ENCODE data around the gene NOCT. TPM values are rescaled to one million over a fixed set of nuclear protein-coding genes. Genes with fewer than 3 reads are reported as not detected.
"Not testable (repeated sequence)": the region's sequence is repeated elsewhere in the genome, so short reads cannot be mapped to it uniquely, and the experiment has no call there.

Gene NOCT
- total RNA-seq, 3 donors from 2014 or later, result 7.9 to 11.6 (median 10.1) TPM

DNA sequence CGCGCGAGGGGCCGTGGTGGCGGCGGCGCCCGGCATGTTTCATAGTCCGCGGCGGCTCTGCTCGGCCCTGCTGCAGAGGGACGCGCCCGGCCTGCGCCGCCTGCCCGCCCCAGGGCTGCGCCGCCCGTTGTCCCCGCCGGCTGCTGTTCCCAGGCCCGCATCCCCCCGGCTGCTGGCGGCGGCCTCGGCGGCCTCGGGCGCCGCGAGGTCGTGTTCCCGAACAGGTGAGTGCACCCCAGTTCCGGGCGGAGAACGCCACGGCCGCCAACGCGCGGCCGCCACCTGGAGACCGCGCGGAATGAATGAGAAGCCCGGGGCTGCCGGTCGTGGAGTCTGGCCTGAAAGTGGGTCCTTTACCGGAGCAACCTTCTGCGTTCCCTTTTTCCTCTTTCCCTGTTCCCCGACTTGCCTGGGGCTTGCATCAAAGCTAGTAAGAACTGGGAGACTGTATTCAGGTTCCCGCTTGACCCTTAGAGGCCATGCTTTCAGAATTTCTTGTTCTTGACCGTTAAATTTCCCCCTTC is 429 bp downstream of the NOCT start:
- intact Hi-C loops (cut with DNase I, micrococcal nuclease), result no loop called here
- H3K36me3 ChIP-seq (ENCODE audit: low read depth), result no peaks in the 10 kb centered on the region
- DNase-seq (peak in 2 of 3 donors; percentile 56 to 72), ATAC-seq (peak; percentile 21)
- peaks cover 18% of the 10 kb centered on the region for H3K4me1 ChIP-seq (ENCODE audit: low read depth)
- H3K4me3 ChIP-seq, result peak overlapping the region; percentile 75
- TF ChIP-seq, protein P1, sequence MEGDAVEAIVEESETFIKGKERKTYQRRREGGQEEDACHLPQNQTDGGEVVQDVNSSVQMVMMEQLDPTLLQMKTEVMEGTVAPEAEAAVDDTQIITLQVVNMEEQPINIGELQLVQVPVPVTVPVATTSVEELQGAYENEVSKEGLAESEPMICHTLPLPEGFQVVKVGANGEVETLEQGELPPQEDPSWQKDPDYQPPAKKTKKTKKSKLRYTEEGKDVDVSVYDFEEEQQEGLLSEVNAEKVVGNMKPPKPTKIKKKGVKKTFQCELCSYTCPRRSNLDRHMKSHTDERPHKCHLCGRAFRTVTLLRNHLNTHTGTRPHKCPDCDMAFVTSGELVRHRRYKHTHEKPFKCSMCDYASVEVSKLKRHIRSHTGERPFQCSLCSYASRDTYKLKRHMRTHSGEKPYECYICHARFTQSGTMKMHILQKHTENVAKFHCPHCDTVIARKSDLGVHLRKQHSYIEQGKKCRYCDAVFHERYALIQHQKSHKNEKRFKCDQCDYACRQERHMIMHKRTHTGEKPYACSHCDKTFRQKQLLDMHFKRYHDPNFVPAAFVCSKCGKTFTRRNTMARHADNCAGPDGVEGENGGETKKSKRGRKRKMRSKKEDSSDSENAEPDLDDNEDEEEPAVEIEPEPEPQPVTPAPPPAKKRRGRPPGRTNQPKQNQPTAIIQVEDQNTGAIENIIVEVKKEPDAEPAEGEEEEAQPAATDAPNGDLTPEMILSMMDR (IDR thresholded peaks at IDR 0.05), result peak; percentile 1
- H3K9me3 ChIP-seq, result no peaks in the 10 kb centered on the region

DNA sequence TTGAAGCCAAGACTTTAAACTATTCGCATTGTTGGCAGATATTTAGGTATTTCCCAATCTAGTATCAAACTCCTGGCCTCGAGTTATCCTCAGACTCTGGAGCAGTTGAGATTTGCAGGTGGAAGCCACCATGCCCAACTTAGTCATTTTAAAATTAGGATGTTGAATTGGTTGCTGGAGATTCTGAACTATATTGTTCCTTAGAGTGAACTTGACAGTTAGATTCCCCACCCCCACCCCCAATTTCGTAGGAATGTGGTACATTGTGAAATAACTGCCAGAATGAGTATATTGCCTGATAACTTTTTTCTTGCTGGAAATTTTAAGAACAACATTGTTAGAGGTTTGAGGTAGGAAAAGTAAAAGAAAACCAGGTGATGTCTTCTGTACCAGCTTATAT is 2.3 kb downstream of the NOCT start:
- H3K36me3 ChIP-seq (ENCODE audit: low read depth), result no peaks in the 10 kb centered on the region
- intact Hi-C loops (cut with DNase I, micrococcal nuclease), result no loop called here
- TF ChIP-seq, protein P1 (IDR thresholded peaks at IDR 0.05), result no peak

DNA sequence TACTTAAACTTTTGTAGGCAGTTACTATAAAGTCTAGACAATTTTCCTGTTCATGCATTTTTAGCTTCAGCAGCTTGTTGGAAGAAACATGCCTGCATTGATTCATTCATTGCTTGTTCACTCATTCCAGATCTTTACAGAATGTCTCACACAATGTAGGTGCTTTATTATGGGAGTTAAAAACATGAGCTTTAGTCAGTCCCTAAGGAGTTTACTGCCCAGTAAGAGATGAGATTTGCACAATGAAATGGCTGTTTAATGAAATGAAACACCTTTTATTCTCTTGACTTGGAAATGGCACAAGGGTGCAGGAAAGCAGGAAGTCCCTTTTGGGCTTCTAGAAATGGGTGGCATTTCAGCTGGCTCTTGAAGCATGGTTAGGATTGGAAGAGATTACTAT is 2.9 kb downstream of the NOCT start:
- intact Hi-C loops (cut with DNase I, micrococcal nuclease), result no loop called here
- TF ChIP-seq, protein P1 (IDR thresholded peaks at IDR 0.05), result no peak
- Histone ChIP-seq H3K4me3 (no peak overlapping the region), H3K9me3 (no peaks in the 10 kb centered on the region), H3K36me3 (ENCODE audit: low read depth) (no peaks in the 10 kb centered on the region), H3K4me1 (ENCODE audit: low read depth) (peaks cover 10% of the 10 kb centered on the region)
- ATAC-seq (no peak), DNase-seq (no peak)

More for the DNA sequence above, 2.3 kb downstream of the NOCT start:
- Histone ChIP-seq H3K4me3 (no peak overlapping the region), H3K4me1 (ENCODE audit: low read depth) (peaks cover 10% of the 10 kb centered on the region), H3K9me3 (no peaks in the 10 kb centered on the region)
- no peak for DNase-seq
- ATAC-seq, result no peak

DNA sequence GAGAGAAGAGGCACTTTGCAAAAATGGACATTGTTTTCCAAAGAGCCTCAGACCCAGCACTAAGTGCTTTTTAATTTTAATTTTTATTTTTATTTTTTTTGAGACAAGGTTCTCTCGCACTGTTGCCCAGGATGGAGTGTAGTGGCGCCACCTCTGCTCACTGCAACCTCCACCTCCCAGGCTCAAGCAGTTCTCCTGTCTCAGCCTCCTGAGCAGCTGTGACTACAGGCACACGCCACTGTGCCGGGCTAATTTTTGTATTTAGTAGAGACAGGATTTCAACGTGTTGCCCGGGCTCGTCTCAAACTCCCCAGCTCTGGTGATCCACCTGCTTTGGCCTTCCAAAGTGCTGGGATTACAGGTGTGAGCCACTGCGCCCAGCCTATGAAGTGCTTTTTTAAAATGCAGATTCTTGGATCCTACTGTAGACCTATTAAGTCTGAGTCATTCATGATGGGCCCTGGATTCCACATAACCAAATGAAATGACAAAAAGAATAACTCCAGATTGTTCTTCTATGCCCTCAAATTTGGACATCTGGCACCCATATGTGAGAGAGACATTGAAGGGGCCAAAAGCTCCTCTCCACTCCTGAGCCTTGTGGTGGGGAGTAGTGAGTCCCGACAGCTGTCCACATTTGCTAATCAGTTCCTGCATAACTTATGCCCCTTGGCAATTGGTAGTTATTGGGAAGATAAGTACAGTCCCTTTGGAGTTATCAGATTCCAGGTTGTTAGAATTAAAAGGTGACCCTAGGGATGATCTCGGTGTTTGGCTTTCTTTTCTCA is 3.6 kb downstream of the NOCT start:
- ATAC-seq (no peak), DNase-seq (no peak)
- Histone ChIP-seq H3K4me1 (ENCODE audit: low read depth) (peaks cover 10% of the 10 kb centered on the region), H3K4me3 (no peak overlapping the region), H3K36me3 (ENCODE audit: low read depth) (no peaks in the 10 kb centered on the region), H3K9me3 (no peaks in the 10 kb centered on the region)
- TF ChIP-seq, protein P1 (IDR thresholded peaks at IDR 0.05), result no peak
- intact Hi-C loops (cut with DNase I, micrococcal nuclease), result no loop called here

DNA sequence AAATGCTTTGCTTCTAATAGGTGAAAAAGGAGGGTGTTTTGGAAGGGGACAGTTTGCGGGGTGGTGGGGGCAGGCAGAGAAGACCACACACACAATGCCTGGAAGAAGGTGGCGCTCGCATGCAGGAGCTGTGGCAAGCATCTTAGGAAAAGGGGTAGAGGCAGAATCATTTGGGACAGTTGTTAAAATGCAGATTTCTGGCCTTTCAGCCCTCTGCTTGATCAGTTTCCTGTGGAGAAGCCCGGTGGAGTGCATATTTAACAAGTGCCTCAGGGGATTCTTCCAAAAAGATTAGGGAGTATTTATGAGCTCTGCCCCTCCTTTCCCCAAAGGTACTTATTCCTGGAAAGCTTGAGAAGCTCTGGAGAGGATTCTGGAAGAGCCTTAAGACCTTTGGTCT is 4.8 kb downstream of the NOCT start:
- Histone ChIP-seq H3K4me3 (no peak overlapping the region), H3K36me3 (ENCODE audit: low read depth) (no peaks in the 10 kb centered on the region), H3K9me3 (no peaks in the 10 kb centered on the region), H3K4me1 (ENCODE audit: low read depth) (peaks cover under 1% of the 10 kb centered on the region)
- intact Hi-C loops (cut with DNase I, micrococcal nuclease), result no loop called here
- TF ChIP-seq, protein P1 (IDR thresholded peaks at IDR 0.05), result no peak
- DNase-seq (no peak), ATAC-seq (no peak)

DNA sequence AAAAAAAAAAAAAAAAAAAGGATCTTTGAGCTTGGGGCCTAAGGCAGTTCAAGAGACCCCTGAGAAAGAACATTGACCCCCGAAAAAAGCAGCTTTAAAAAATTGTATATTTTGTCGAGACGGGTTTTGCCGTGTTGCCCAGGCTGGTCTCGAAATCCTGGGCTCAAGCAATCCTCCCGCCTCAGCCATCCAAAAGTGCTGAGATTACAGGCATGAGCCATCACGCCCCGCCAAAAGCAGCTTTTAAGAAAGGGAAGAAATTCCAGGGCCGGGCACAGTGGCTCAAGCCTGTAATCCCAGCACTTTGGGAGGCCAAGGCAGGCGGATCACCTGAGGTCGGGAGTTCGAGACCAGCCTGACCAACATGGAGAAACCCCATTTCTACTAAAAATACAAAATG is 5.5 kb downstream of the NOCT start:
- H3K36me3 ChIP-seq (ENCODE audit: low read depth); ATAC-seq; H3K4me3 ChIP-seq; H3K4me1 ChIP-seq (ENCODE audit: low read depth); DNase-seq; intact Hi-C loops (cut with DNase I, micrococcal nuclease); H3K9me3 ChIP-seq: not testable (repeated sequence)
